ENCODE measurements around the gene NCKAP5. TPM values are rescaled to one million over a fixed set of nuclear protein-coding genes. Genes with fewer than 3 reads are reported as not detected.

The NCKAP5 gene
- total and polyA plus RNA-seq, 2 donors (not counting 1 experiment from before 2014, with no cell fraction given) = not detected

DNA sequence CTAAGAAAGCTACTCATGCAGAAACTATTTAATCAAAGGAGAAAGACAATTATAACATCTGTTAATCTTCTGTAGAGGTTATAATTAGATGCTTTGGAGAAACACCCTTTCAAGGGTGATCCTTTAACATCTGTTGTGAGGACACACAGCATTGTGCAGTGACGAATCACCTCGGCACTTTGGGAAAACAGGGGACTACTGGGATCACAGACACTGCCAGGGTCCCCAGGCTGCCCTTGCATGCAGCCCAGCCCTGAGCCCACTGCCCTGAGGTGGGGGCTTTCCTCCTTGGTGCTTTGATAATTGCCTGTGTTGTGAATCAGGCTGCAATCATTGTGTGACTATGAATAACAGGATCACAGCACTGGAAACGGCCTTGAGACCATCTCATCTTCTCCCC is 10.6 kb downstream of the NCKAP5 start:
- WGBS (ENCODE audit: insufficient coverage) = 88% methylated on average over 3 of the region's 3 CpGs
- ATAC-seq (ENCODE audit: low read depth) (no peak), DNase-seq (no peak)
- no peak overlapping the region for H3K9ac ChIP-seq (ENCODE audit: low read length)
- H3K27ac ChIP-seq (ENCODE audit: low read length in 2 of 2) = no peak overlapping the region
- H3K4me1 ChIP-seq (ENCODE audit: control insufficient read depth in 2 of 2, insufficient read depth in 2 of 2, low read length in 2 of 2) = no peaks in the 10 kb centered on the region
- TF ChIP-seq, protein P1, sequence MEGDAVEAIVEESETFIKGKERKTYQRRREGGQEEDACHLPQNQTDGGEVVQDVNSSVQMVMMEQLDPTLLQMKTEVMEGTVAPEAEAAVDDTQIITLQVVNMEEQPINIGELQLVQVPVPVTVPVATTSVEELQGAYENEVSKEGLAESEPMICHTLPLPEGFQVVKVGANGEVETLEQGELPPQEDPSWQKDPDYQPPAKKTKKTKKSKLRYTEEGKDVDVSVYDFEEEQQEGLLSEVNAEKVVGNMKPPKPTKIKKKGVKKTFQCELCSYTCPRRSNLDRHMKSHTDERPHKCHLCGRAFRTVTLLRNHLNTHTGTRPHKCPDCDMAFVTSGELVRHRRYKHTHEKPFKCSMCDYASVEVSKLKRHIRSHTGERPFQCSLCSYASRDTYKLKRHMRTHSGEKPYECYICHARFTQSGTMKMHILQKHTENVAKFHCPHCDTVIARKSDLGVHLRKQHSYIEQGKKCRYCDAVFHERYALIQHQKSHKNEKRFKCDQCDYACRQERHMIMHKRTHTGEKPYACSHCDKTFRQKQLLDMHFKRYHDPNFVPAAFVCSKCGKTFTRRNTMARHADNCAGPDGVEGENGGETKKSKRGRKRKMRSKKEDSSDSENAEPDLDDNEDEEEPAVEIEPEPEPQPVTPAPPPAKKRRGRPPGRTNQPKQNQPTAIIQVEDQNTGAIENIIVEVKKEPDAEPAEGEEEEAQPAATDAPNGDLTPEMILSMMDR (IDR thresholded peaks at IDR 0.05) = no peak
- H3K27me3 ChIP-seq (replicated peaks in 1 of 4; ENCODE audit: control extremely low read depth in 1 of 4, control insufficient read depth in 3 of 4, insufficient read depth in 4 of 4, low read length in 3 of 4) = no peaks in the 10 kb centered on the region
- no peaks in the 10 kb centered on the region for H3K27me3 Mint-ChIP-seq
- ChIA-PET CTCF (no interaction called here), POLR2A (no interaction called here)
- H3K9me3 ChIP-seq (ENCODE audit: control extremely low read depth in 1 of 3, control insufficient read depth in 2 of 3, insufficient read depth in 1 of 3, low read length in 2 of 3) = no peaks in the 10 kb centered on the region
- H3K9me3 Mint-ChIP-seq (ENCODE audit: insufficient read depth) = no peaks in the 10 kb centered on the region
- no peaks in the 10 kb centered on the region for H3K4me1 Mint-ChIP-seq
- H3K4me3 Mint-ChIP-seq = no peak overlapping the region
- intact Hi-C loops (cut with micrococcal nuclease) = no loop called here
- no peaks in the 10 kb centered on the region for H4K20me1 ChIP-seq (ENCODE audit: control insufficient read depth, insufficient read depth, low read length, poor library complexity, severe bottlenecking)
- no peak overlapping the region for H2AFZ ChIP-seq (ENCODE audit: insufficient read depth, low read depth, low read length, poor library complexity, severe bottlenecking)
- H3K79me2 ChIP-seq (ENCODE audit: control insufficient read depth, insufficient read depth, low read length) = no peaks in the 10 kb centered on the region
- H3K4me3 ChIP-seq (ENCODE audit: control extremely low read depth in 1 of 5, extremely low read depth in 1 of 5, insufficient read depth in 1 of 5, low read depth in 2 of 5, low read length in 4 of 5) = no peak overlapping the region
- no peak overlapping the region for H3K4me2 ChIP-seq (replicated peaks; ENCODE audit: low read depth, low read length, poor library complexity, severe bottlenecking)
- H3K36me3 ChIP-seq (replicated peaks in 1 of 2; ENCODE audit: control extremely low read depth in 1 of 2, control insufficient read depth in 1 of 2, extremely low read depth in 1 of 2, insufficient read depth in 2 of 2, low read length in 1 of 2) = no peaks in the 10 kb centered on the region
- H3K27ac Mint-ChIP-seq = no peak overlapping the region

DNA sequence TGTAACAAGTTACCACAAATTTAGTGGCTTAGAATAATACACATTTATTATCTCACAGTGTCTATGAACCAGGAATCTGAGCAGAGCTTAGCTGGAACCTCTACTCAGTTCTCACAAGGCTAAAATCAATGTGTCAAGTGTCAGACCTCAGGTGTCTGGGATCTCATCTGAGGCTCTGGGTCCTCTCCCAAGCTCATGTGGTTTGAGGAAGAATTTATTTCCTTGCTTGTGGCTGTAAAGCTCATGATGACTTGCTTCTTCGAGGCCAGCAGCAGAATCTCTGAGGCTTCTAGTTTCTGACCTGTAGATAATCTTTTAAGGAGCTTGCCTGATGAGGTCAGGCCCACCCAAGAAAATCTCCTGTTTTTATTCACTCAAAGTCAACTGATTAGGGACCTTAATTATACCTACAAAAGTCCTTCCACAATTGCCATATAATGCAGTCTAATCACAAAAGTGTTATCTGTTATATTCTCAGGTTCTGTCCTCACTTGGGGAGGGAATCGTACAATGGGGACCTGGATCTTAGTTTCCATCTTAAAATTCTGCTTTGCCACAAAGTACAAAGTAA is 14.3 kb downstream of the NCKAP5 start:
- H4K20me1 ChIP-seq (ENCODE audit: control insufficient read depth, insufficient read depth, low read length, poor library complexity, severe bottlenecking) = no peaks in the 10 kb centered on the region
- no peak overlapping the region for H3K4me2 ChIP-seq (replicated peaks; ENCODE audit: low read depth, low read length, poor library complexity, severe bottlenecking)
- H3K4me3 Mint-ChIP-seq = no peak overlapping the region
- no peak overlapping the region for H3K27ac Mint-ChIP-seq
- POLR2A ChIA-PET = no interaction called here
- no peaks in the 10 kb centered on the region for H3K27me3 Mint-ChIP-seq
- no peaks in the 10 kb centered on the region for H3K9me3 Mint-ChIP-seq (ENCODE audit: insufficient read depth)
- H3K4me3 ChIP-seq (ENCODE audit: control extremely low read depth in 1 of 5, extremely low read depth in 1 of 5, insufficient read depth in 1 of 5, low read depth in 2 of 5, low read length in 4 of 5) = no peak overlapping the region
- H3K9ac ChIP-seq (ENCODE audit: low read length) = no peak overlapping the region
- intact Hi-C loops (cut with micrococcal nuclease) = no loop called here
- no peaks in the 10 kb centered on the region for H3K27me3 ChIP-seq (replicated peaks in 1 of 4; ENCODE audit: control extremely low read depth in 1 of 4, control insufficient read depth in 3 of 4, insufficient read depth in 4 of 4, low read length in 3 of 4)
- TF ChIP-seq, protein P1 (IDR thresholded peaks at IDR 0.05) = no peak
- no peak for TF ChIP-seq EZH2 (IDR thresholded peaks at IDR 0.05; ENCODE audit: borderline replicate concordance, insufficient read depth, low read depth, low read length, poor library complexity, severe bottlenecking)
- H3K36me3 ChIP-seq (replicated peaks in 1 of 2; ENCODE audit: control extremely low read depth in 1 of 2, control insufficient read depth in 1 of 2, extremely low read depth in 1 of 2, insufficient read depth in 2 of 2, low read length in 1 of 2) = no peaks in the 10 kb centered on the region
- no peaks in the 10 kb centered on the region for H3K4me1 ChIP-seq (ENCODE audit: control insufficient read depth in 2 of 2, insufficient read depth in 2 of 2, low read length in 2 of 2)
- H3K4me1 Mint-ChIP-seq = no peaks in the 10 kb centered on the region
- no peak for ATAC-seq (ENCODE audit: low read depth)
- H3K9me3 ChIP-seq (ENCODE audit: control extremely low read depth in 1 of 3, control insufficient read depth in 2 of 3, insufficient read depth in 1 of 3, low read length in 2 of 3) = no peaks in the 10 kb centered on the region
- CTCF ChIA-PET = no interaction called here
- 40% methylated on average over 1 of the region's 2 CpGs for WGBS (ENCODE audit: insufficient coverage)
- H2AFZ ChIP-seq (ENCODE audit: insufficient read depth, low read depth, low read length, poor library complexity, severe bottlenecking) = no peak overlapping the region
- H3K79me2 ChIP-seq (ENCODE audit: control insufficient read depth, insufficient read depth, low read length) = no peaks in the 10 kb centered on the region
- no peak overlapping the region for H3K27ac ChIP-seq (ENCODE audit: low read length in 2 of 2)
- no peak for DNase-seq
